GM18951 (cell line): ENCODE data around the gene ZNRF1.

ENCODE experiments used
- POLR2A ChIP-seq: IDR thresholded peaks from 4 replicates; pipeline ENCODE4 v1.6.1; 2011; ENCODE audit warnings: mild to moderate bottlenecking; ENCODE audit not compliant: insufficient read length, insufficient read depth; ENCODE audit errors: extremely low read depth
- in situ Hi-C: fragments of 300-500 bp; cut with MboI; formaldehyde crosslinking; loops from one replicate; pipeline ENCODE4 v1.12.0; 2022; ENCODE audit warnings: low sequenced_read_pairs, mixed read lengths, inconsistent platforms; ENCODE audit not compliant: unreplicated experiment

ZNRF1 gene

DNA sequence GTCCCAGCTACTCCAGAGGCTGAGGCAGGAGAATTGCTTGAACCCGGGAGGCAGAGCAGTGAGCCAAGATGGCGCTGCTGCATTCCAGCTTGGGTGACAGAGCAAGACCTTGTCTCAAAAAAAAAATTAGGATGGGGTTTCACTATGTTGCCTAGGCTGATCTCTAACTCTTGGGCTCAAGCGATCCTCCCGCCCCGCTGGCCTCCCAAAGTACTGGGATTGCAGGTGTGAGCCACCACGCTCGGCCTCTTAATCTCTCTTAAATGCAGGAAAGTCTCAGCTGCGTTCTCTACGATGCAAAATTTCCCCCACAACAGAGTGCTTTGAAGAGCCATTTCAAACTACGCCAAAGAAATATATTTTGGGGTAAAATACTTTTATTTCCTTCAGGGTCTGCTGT lies 8.0 kb upstream of the ZNRF1 start:
- in situ Hi-C loops: loop anchor here (10.0 kb wide), 1 partner anchor 114 kb away; no protein-coding TSS in a partner anchor
- no peak for TF ChIP-seq POLR2A

DNA sequence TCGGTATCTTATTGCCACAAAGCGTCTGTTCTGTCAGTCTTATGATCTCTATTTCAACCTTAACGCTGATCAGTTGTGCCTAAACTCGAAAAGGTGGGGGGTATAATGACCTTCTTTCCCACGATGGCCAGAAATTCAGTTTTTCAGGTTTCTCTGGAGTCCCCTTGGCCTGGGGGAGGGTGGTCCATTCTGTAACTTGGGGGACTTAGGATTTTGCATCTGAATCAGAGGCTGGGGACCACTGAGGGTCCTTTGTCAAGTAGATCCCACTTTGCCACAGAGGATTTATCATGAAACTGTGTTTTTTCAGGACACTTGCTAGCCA lies 7.6 kb upstream of the ZNRF1 start:
- in situ Hi-C loops: loop anchor here (10.0 kb wide), 1 partner anchor 114 kb away; no protein-coding TSS in a partner anchor
- no peak for TF ChIP-seq POLR2A

DNA sequence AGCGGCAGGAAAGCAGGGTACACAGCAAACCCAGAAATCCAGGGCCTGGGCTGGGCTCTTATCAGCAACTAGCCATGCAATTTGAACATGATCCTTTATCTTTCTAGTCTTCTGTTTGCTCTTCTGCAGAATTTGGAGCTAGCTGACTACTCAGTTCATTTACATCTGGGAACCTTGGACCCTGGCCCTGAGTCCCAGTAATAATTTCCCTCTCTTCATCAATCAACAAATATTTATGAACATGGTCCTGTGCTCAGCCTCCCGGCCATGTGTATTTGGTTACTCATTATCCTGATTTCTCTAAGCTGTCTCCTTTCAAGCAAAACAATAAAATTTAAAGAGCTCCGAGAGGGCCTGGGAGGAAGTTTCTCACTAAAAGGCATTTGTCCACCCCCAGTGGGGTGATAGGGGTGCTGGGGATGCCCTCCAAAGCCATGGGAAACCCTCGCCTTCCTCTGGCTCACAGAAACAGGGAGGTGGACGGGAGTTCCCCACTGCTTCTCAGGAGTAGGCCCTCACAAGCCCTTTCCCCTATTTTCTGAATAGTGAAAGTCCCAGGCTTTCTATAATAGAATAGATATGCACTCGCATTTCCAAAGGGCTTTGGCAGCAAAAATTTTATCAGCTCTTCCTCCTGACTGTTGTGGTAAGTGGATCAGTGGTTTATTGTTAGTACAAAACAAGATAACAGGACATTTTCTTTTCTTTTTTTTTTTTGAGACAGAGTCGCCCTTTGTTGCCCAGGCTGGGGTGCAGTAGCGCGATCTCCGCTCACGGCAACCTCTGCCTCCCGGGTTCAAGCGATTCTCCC lies 7.0 kb upstream of the ZNRF1 start:
- in situ Hi-C loops: loop anchor here (10.0 kb wide), 1 partner anchor 113 kb away; no protein-coding TSS in a partner anchor
- no peak for TF ChIP-seq POLR2A

DNA sequence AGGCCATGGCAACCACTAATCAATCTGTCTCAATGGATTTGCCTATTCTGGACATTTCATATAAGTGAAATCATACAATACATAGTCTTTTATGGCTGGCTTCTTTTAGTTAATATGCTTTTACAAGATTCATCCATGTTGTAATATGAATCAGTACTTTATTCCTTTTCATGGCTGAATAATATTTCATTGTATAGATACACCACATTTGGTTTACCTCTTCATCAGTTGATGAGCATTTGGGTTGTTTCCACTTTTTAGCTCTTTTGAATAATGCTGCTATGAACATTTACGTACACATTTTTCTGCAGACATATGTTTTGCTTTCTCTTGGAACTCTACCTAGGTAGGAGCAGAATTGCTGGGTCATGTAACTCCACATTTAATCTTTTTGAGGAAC lies 2.8 kb upstream of the ZNRF1 start:
- in situ Hi-C loops: loop anchor here (10.0 kb wide), 1 partner anchor 109 kb away; no protein-coding TSS in a partner anchor
- TF ChIP-seq POLR2A: no peak

DNA sequence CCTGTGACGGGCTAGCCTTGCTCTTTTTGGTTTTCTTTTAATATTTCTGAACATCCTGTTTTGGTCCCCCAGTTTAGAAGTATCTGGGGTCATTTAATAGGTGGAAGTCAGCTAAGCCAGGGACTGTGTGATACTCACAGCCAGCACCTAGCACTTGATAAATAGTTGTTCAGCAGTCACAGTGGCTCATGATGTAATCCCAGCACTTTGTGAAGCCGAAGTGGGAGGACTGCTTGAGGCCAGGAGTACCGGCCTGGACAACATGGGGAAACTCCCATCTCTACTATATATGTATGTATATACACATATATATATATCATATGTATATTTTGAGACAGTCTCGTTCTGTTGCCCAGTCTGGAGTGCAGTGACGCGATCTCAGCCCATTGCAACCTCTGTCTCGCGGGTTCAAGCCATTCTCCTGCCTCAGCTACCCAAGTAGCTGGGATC lies 1.8 kb upstream of the ZNRF1 start:
- in situ Hi-C loops: loop anchor here (10.0 kb wide), 1 partner anchor 108 kb away; no protein-coding TSS in a partner anchor
- TF ChIP-seq POLR2A: no peak

DNA sequence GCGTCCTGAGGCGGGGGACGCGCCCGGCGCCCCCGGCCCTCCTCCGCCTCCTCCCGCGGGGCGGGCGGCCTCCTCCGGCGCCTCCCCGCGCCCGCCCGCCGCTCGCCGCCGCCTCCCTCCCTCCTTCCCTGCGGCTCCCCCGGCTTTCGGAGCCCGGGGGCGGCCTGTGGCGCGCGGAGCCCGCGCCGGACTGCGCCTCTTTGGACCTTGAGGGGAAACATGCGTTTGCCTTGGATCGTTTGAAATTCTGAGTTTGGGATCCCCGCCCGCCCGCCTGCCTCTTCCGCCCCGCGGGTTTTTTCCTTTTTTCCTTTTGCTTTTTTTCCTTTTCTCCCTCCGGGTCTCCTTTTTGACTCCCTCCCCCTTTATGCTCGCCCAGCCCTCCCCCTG lies 390 bp downstream of the ZNRF1 start:
- in situ Hi-C loops: loop anchor here (10.0 kb wide), 1 partner anchor 106 kb away; no protein-coding TSS in a partner anchor
- no peak for TF ChIP-seq POLR2A

DNA sequence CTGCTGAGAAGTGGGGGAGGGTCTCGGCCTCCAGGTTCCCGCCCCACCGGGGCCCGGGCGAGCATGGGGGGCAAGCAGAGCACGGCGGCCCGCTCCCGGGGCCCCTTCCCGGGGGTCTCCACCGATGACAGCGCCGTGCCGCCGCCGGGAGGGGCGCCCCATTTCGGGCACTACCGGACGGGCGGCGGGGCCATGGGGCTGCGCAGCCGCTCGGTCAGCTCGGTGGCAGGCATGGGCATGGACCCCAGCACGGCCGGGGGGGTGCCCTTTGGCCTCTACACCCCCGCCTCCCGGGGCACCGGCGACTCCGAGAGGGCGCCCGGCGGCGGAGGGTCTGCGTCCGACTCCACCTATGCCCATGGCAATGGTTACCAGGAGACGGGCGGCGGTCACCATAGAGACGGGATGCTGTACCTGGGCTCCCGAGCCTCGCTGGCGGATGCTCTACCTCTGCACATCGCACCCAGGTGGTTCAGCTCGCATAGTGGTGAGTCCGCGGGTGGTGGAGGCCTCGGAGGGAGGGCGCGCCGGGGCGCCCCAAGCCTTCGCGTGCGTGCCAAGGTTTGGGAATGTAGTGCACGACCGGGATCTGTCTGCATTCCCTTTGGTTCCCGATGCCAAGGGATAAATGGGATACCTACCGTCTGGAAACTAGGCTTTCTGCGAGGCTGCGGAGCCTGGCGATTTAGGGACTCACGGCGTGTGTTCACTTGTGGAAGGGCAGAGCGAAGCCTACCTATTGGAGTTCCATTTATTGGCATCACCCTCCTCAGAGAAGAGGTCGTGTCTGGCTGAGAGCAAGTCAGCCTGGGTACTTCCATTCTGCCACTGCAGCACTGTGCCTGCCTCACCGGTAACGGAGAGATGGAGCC lies 1.0 kb downstream of the ZNRF1 start:
- in situ Hi-C loops: loop anchor here (10.0 kb wide), 1 partner anchor 105 kb away; no protein-coding TSS in a partner anchor

DNA sequence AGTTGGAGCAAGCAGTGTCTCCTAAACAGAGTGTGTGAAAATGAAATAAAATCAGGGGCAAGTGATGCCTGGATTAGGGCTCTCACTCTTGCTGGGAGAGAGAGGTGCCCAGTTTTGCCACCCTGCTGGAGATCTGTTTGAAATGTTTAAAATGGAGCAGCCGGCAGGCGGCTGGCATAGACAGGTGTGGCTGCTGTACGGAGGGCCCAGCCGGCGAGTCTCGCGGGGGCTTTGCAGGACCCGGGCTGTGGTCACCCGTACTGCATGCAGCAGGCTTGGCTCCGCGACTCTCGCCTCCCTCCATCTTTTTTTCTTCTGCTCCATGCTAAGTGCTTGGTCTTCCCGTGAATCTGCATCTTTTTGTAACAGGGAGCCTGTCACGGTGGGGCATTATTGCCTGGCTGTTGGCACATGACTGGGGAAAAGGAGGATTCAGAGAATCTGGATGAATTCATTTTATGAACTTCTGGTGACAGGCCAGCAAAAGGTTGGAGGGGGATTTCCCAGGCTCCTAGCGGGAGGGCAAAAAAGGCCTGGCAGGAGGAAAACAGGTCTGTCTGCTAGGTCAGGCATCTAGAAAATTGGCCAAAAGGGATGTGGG lies 1.8 kb downstream of the ZNRF1 start:
- TF ChIP-seq POLR2A: no peak
- in situ Hi-C loops: no loop called here

More for the DNA sequence above, 1.0 kb downstream of the ZNRF1 start:
- no peak for TF ChIP-seq POLR2A

DNA sequence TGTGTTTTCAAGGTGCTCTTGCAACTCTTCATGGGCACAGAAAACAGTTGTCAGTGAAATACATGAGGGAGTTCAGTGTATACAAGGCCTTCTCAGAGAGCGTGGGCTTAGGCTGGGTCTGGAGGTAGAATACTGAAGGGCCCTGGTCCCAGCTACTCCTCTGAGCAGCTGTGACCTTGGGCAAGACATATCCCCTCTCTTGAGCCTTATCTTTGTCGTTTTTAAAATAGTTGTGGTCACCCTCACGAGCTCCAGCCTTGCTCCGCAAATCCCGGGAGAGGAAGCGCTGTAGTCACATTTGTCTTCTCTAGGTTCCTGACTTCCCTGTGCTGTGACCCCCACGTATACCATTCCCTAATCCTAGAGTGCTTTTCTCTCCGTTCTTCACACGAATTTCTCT lies 3.6 kb downstream of the ZNRF1 start:
- TF ChIP-seq POLR2A: no peak
- in situ Hi-C loops: no loop called here

DNA sequence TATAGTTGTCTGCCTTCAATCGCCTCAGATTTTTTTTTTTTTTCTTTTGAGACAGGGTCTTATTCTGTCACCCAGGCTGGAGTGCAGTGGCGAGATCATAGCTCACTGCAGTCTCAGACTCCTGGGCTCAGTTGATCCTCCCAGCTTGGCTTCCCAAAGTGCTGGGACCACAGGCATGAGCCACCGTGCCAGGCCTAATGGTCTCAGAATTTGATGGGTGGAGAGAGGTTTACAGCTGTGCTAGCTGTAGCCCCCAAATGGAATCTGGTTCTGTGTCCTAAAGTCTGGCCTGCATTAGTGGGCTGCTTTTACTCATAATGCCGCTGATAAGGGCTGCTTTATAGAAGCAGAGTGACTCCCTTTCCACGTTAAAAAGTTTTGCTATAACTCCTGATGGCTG lies 5.1 kb downstream of the ZNRF1 start:
- in situ Hi-C loops: no loop called here
- no peak for TF ChIP-seq POLR2A

DNA sequence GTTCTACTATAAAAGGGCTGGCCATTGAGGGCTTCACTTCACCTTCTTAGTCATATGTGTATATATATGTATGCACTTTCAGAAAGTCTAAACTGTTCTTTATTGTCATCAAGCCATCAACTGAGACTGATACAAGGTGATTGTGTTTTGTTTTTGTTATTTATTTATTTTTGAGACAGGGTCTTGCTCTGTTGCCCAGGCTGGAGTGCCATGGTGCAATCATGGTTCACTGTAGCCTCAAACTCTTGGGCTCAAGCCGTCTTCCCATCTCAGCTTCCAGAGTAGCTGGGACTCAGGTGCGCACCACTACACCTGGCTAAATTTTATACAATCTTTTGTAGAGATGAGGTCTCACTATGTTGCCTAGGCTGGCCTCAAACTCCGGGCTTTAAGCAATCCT lies 5.6 kb downstream of the ZNRF1 start:
- TF ChIP-seq POLR2A: no peak
- in situ Hi-C loops: no loop called here

DNA sequence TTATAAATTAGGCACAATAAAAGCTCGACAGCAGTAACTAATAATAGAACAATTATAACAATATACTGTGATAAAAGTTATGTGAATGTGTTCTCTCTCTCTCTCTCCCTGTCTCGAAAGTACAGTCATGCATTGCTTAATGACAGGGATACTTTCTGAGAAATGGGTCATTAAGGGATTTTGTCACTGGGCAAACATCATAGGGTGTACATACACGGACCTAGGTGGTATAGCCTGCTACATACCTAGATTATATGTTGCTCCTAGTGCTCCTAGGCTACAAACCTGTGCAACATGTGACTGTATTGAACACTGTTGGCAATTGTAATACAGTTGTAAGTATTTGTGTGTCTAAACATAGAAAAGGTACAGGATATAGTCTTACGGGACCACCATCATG lies 6.9 kb downstream of the ZNRF1 start:
- in situ Hi-C loops: no loop called here
- TF ChIP-seq POLR2A: no peak

DNA sequence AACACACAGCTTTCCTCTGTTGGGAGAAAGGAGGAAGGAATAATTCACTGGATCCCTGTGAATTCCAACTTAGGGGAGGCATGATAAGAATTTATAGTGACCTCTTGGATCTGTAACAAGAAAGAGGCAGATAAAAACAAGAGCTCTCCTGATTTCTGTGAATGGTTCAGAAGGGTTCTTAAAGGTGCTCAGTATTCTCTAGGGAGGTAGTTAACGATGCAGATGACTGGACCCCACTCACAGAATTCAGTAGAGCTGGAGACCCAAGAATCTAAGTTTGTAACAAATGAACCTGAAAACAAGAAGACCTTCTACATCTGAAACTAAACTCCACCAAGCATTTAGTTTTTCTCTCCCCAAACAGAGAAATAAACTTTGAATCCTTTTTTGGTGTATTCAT lies 8.6 kb downstream of the ZNRF1 start:
- in situ Hi-C loops: no loop called here
- no peak for TF ChIP-seq POLR2A
